ENCODE measurements around the gene MYO5A. TPM values are rescaled to one million over a fixed set of nuclear protein-coding genes. Genes with fewer than 3 reads are reported as not detected.
"Not testable (repeated sequence)": the region's sequence is repeated elsewhere in the genome, so short reads cannot be mapped to it uniquely, and the experiment has no call there.

The MYO5A gene
- total and polyA plus RNA-seq, 2 donors (not counting 1 experiment from before 2014, with no cell fraction given), result 12.2 to 44.4 TPM

- DNase-seq (no peak), ATAC-seq (ENCODE audit: low read depth) (no peak)
- H4K20me1 ChIP-seq (ENCODE audit: control insufficient read depth, insufficient read depth, low read length, poor library complexity, severe bottlenecking), result peaks cover 65% of the 10 kb centered on the region
- H3K9ac ChIP-seq (ENCODE audit: low read length), result no peak overlapping the region
- ChIA-PET CTCF (no interaction called here), POLR2A (no interaction called here)
- Mint-ChIP-seq H3K27ac (no peak overlapping the region), H3K9me3 (ENCODE audit: insufficient read depth) (no peaks in the 10 kb centered on the region), H3K27me3 (no peaks in the 10 kb centered on the region), H3K4me3 (no peak overlapping the region), H3K4me1 (peaks cover 24% of the 10 kb centered on the region)
- H3K36me3 ChIP-seq (replicated peaks in 1 of 2; ENCODE audit: control extremely low read depth in 1 of 2, control insufficient read depth in 1 of 2, extremely low read depth in 1 of 2, insufficient read depth in 2 of 2, low read length in 1 of 2), result no peaks in the 10 kb centered on the region
- no peak for TF ChIP-seq CTCF (IDR thresholded peaks at IDR 0.05)
- no peak for TF ChIP-seq EZH2 (IDR thresholded peaks at IDR 0.05; ENCODE audit: borderline replicate concordance, insufficient read depth, low read depth, low read length, poor library complexity, severe bottlenecking)
- no peaks in the 10 kb centered on the region for H3K27me3 ChIP-seq (replicated peaks in 1 of 4; ENCODE audit: control extremely low read depth in 1 of 4, control insufficient read depth in 3 of 4, insufficient read depth in 4 of 4, low read length in 3 of 4)
- no peak overlapping the region for H2AFZ ChIP-seq (ENCODE audit: insufficient read depth, low read depth, low read length, poor library complexity, severe bottlenecking)
- H3K4me2 ChIP-seq (replicated peaks; ENCODE audit: low read depth, low read length, poor library complexity, severe bottlenecking), result no peak overlapping the region
- H3K9me3 ChIP-seq (ENCODE audit: control extremely low read depth in 1 of 3, control insufficient read depth in 2 of 3, insufficient read depth in 1 of 3, low read length in 2 of 3), result no peaks in the 10 kb centered on the region
- WGBS (ENCODE audit: insufficient coverage), result 100% methylated on average over 1 of the region's 1 CpG
- no peak overlapping the region for H3K27ac ChIP-seq (ENCODE audit: low read length in 2 of 2)
- H3K4me1 ChIP-seq (ENCODE audit: control insufficient read depth in 2 of 2, insufficient read depth in 2 of 2, low read length in 2 of 2), result peaks cover 5 to 8% of the 10 kb centered on the region in 2 donors
- intact Hi-C loops (cut with micrococcal nuclease), result no loop called here
- peaks cover 94% of the 10 kb centered on the region for H3K79me2 ChIP-seq (ENCODE audit: control insufficient read depth, insufficient read depth, low read length)
- no peak overlapping the region for H3K4me3 ChIP-seq (ENCODE audit: control extremely low read depth in 1 of 5, extremely low read depth in 1 of 5, insufficient read depth in 1 of 5, low read depth in 2 of 5, low read length in 4 of 5)
Measured at GRCh38 chr15:52514482-52514881, 14.2 kb downstream of the MYO5A start.

DNA sequence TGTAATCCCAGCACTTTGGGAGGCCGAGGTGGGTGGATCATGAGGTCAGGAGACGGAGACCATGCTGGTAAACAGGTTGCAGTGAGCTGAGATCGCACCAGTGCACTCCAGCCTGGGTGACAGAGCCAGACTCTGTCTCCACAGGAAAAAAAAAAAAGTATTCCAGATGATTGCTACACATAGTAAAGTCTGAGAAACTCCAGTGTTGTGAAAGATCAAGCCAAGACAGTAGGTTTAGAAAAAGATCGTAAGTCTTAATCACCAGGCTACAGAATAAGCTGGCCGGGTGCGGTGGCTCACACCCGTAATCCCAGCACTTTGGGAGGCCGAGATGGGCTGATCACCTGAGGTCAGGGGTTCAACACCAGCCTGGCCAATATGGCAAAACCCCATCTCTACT lies 15.8 kb downstream of the MYO5A start:
- not testable (repeated sequence) for H3K9me3 Mint-ChIP-seq (ENCODE audit: insufficient read depth)
- H3K4me1 Mint-ChIP-seq, result peaks cover 21% of the 10 kb centered on the region
- POLR2A ChIA-PET, result interaction anchor here (0.6 kb wide), 1 partner anchor 286 kb away, joined by 9 read pairs; no protein-coding TSS in a partner anchor

More for the DNA sequence above, 15.8 kb downstream of the MYO5A start:
- DNase-seq; H3K27me3 ChIP-seq (replicated peaks in 1 of 4; ENCODE audit: control extremely low read depth in 1 of 4, control insufficient read depth in 3 of 4, insufficient read depth in 4 of 4, low read length in 3 of 4); H3K27ac ChIP-seq (ENCODE audit: low read length in 2 of 2); H2AFZ ChIP-seq (ENCODE audit: insufficient read depth, low read depth, low read length, poor library complexity, severe bottlenecking); H3K27me3 Mint-ChIP-seq; H3K4me3 ChIP-seq (ENCODE audit: control extremely low read depth in 1 of 5, extremely low read depth in 1 of 5, insufficient read depth in 1 of 5, low read depth in 2 of 5, low read length in 4 of 5); H3K4me2 ChIP-seq (replicated peaks; ENCODE audit: low read depth, low read length, poor library complexity, severe bottlenecking); H3K36me3 ChIP-seq (replicated peaks in 1 of 2; ENCODE audit: control extremely low read depth in 1 of 2, control insufficient read depth in 1 of 2, extremely low read depth in 1 of 2, insufficient read depth in 2 of 2, low read length in 1 of 2); intact Hi-C loops (cut with micrococcal nuclease); H3K4me1 ChIP-seq (ENCODE audit: control insufficient read depth in 2 of 2, insufficient read depth in 2 of 2, low read length in 2 of 2); CTCF ChIA-PET; H3K9me3 ChIP-seq (ENCODE audit: control extremely low read depth in 1 of 3, control insufficient read depth in 2 of 3, insufficient read depth in 1 of 3, low read length in 2 of 3); H3K4me3 Mint-ChIP-seq; ATAC-seq (ENCODE audit: low read depth); H3K27ac Mint-ChIP-seq; H3K9ac ChIP-seq (ENCODE audit: low read length): not testable (repeated sequence)
- WGBS (ENCODE audit: insufficient coverage), result 100% methylated on average over 8 of the region's 8 CpGs
- Histone ChIP-seq H4K20me1 (ENCODE audit: control insufficient read depth, insufficient read depth, low read length, poor library complexity, severe bottlenecking) (peaks cover 62% of the 10 kb centered on the region), H3K79me2 (ENCODE audit: control insufficient read depth, insufficient read depth, low read length) (peaks cover 95% of the 10 kb centered on the region)

Data from B cell (primary cell).